ENCODE results near the gene LEKR1.

Gene LEKR1

GRCh38 chr3:156782921-156783320 lies 43.2 kb upstream of the LEKR1 start:
- H2AK5ac ChIP-seq (ENCODE audit: low read length): no peak overlapping the region
- no peak overlapping the region for H3K9ac ChIP-seq (ENCODE audit: low read length)
- H3K4me2 ChIP-seq (ENCODE audit: low read length): no peak overlapping the region
- H4K8ac ChIP-seq (ENCODE audit: low read depth, low read length): no peak overlapping the region
- H3K4ac ChIP-seq (ENCODE audit: low read depth, low read length): no peak overlapping the region
- H3K27ac ChIP-seq (ENCODE audit: low read depth, low read length): no peak overlapping the region
- H2BK120ac ChIP-seq (ENCODE audit: insufficient read depth, low read length, poor library complexity): no peak overlapping the region
- no peaks in the 10 kb centered on the region for H3K27me3 ChIP-seq (ENCODE audit: insufficient read depth, low read length)
- H3K18ac ChIP-seq (ENCODE audit: low read length): no peak overlapping the region
- no peaks in the 10 kb centered on the region for H3K36me3 ChIP-seq (ENCODE audit: control insufficient read depth in 1 of 2, insufficient read depth in 2 of 2, low read length in 2 of 2)
- H3K4me1 ChIP-seq (ENCODE audit: control insufficient read depth in 1 of 2, insufficient read depth in 2 of 2, low read length in 2 of 2): peaks cover 0 to 2% of the 10 kb centered on the region in 2 experiments
- no peak overlapping the region for H4K91ac ChIP-seq (ENCODE audit: low read depth, low read length)
- H2AFZ ChIP-seq (ENCODE audit: insufficient read depth, low read length, poor library complexity): no peak overlapping the region
- H3K23ac ChIP-seq (ENCODE audit: low read length): no peak overlapping the region
- H2BK5ac ChIP-seq (ENCODE audit: low read depth, low read length, poor library complexity): no peak overlapping the region
- H3K14ac ChIP-seq (ENCODE audit: low read length): no peak overlapping the region
- H2BK12ac ChIP-seq (ENCODE audit: low read length): no peak overlapping the region
- H3K79me2 ChIP-seq (ENCODE audit: control insufficient read depth, insufficient read depth, low read length, poor library complexity): no peaks in the 10 kb centered on the region
- H3K9me3 ChIP-seq (ENCODE audit: insufficient read depth, low read depth, low read length): no peaks in the 10 kb centered on the region
- peaks cover 3% of the 10 kb centered on the region for H3K79me1 ChIP-seq (ENCODE audit: low read length)
- no peak overlapping the region for H4K12ac ChIP-seq (ENCODE audit: low read depth, low read length)
- H3K4me3 ChIP-seq (ENCODE audit: low read depth, low read length): no peak overlapping the region
- DNase-seq: no peak

GRCh38 chr3:156787001-156787400 lies 39.2 kb upstream of the LEKR1 start:
- no peak overlapping the region for H3K9ac ChIP-seq (ENCODE audit: low read length)
- no peak overlapping the region for H2AFZ ChIP-seq (ENCODE audit: insufficient read depth, low read length, poor library complexity)
- no peaks in the 10 kb centered on the region for H3K36me3 ChIP-seq (ENCODE audit: control insufficient read depth in 1 of 2, insufficient read depth in 2 of 2, low read length in 2 of 2)
- no peak overlapping the region for H2BK120ac ChIP-seq (ENCODE audit: insufficient read depth, low read length, poor library complexity)
- H3K9me3 ChIP-seq (ENCODE audit: insufficient read depth, low read depth, low read length): no peaks in the 10 kb centered on the region
- no peak overlapping the region for H2AK5ac ChIP-seq (ENCODE audit: low read length)
- no peak overlapping the region for H4K8ac ChIP-seq (ENCODE audit: low read depth, low read length)
- H3K4ac ChIP-seq (ENCODE audit: low read depth, low read length): no peak overlapping the region
- peaks cover 7% of the 10 kb centered on the region for H3K79me1 ChIP-seq (ENCODE audit: low read length)
- no peaks in the 10 kb centered on the region for H3K27me3 ChIP-seq (ENCODE audit: insufficient read depth, low read length)
- H4K12ac ChIP-seq (ENCODE audit: low read depth, low read length): no peak overlapping the region
- H3K27ac ChIP-seq (ENCODE audit: low read depth, low read length): no peak overlapping the region
- no peak for DNase-seq
- H4K91ac ChIP-seq (ENCODE audit: low read depth, low read length): no peak overlapping the region
- no peak overlapping the region for H3K4me2 ChIP-seq (ENCODE audit: low read length)
- H3K23ac ChIP-seq (ENCODE audit: low read length): no peak overlapping the region
- H3K4me3 ChIP-seq (ENCODE audit: low read depth, low read length): no peak overlapping the region
- no peak overlapping the region for H3K14ac ChIP-seq (ENCODE audit: low read length)
- no peak overlapping the region for H2BK5ac ChIP-seq (ENCODE audit: low read depth, low read length, poor library complexity)
- H3K4me1 ChIP-seq (ENCODE audit: control insufficient read depth in 1 of 2, insufficient read depth in 2 of 2, low read length in 2 of 2): peaks cover 0 to 5% of the 10 kb centered on the region in 2 experiments
- H3K18ac ChIP-seq (ENCODE audit: low read length): no peak overlapping the region
- no peak overlapping the region for H2BK12ac ChIP-seq (ENCODE audit: low read length)
- H3K79me2 ChIP-seq (ENCODE audit: control insufficient read depth, insufficient read depth, low read length, poor library complexity): no peaks in the 10 kb centered on the region

- Histone ChIP-seq H2AK5ac (ENCODE audit: low read length) (no peak overlapping the region), H2AFZ (ENCODE audit: insufficient read depth, low read length, poor library complexity) (no peak overlapping the region), H3K79me1 (ENCODE audit: low read length) (peaks cover 11% of the 10 kb centered on the region), H3K14ac (ENCODE audit: low read length) (no peak overlapping the region), H3K9me3 (ENCODE audit: insufficient read depth, low read depth, low read length) (no peaks in the 10 kb centered on the region), H3K27ac (ENCODE audit: low read depth, low read length) (peak overlapping the region; percentile 5), H3K4me2 (ENCODE audit: low read length) (no peak overlapping the region), H4K91ac (ENCODE audit: low read depth, low read length) (no peak overlapping the region), H2BK5ac (ENCODE audit: low read depth, low read length, poor library complexity) (no peak overlapping the region), H2BK120ac (ENCODE audit: insufficient read depth, low read length, poor library complexity) (no peak overlapping the region), H2BK12ac (ENCODE audit: low read length) (peak overlapping the region; percentile 30), H3K4me3 (ENCODE audit: low read depth, low read length) (no peak overlapping the region), H3K9ac (ENCODE audit: low read length) (no peak overlapping the region), H3K79me2 (ENCODE audit: control insufficient read depth, insufficient read depth, low read length, poor library complexity) (no peaks in the 10 kb centered on the region), H3K36me3 (ENCODE audit: control insufficient read depth in 1 of 2, insufficient read depth in 2 of 2, low read length in 2 of 2) (no peaks in the 10 kb centered on the region), H4K12ac (ENCODE audit: low read depth, low read length) (no peak overlapping the region), H3K27me3 (ENCODE audit: insufficient read depth, low read length) (no peaks in the 10 kb centered on the region), H3K18ac (ENCODE audit: low read length) (no peak overlapping the region), H3K4ac (ENCODE audit: low read depth, low read length) (no peak overlapping the region), H3K4me1 (ENCODE audit: control insufficient read depth in 1 of 2, insufficient read depth in 2 of 2, low read length in 2 of 2) (peaks cover 2 to 8% of the 10 kb centered on the region in 2 experiments), H4K8ac (ENCODE audit: low read depth, low read length) (no peak overlapping the region), H3K23ac (ENCODE audit: low read length) (no peak overlapping the region)
- DNase-seq: peak; percentile 55 to 61
- no CpG with 5 or more reads among the region's 1 CpG for WGBS (ENCODE audit: extremely low coverage, insufficient coverage, insufficient read length)
These were observed 38.1 kb upstream of the LEKR1 start for GRCh38 chr3:156787926-156788663.

GRCh38 chr3:156788846-156789245 lies 37.3 kb upstream of the LEKR1 start:
- no peaks in the 10 kb centered on the region for H3K36me3 ChIP-seq (ENCODE audit: control insufficient read depth in 1 of 2, insufficient read depth in 2 of 2, low read length in 2 of 2)
- no peak overlapping the region for H3K4me2 ChIP-seq (ENCODE audit: low read length)
- H3K14ac ChIP-seq (ENCODE audit: low read length): no peak overlapping the region
- H3K79me1 ChIP-seq (ENCODE audit: low read length): peaks cover 12% of the 10 kb centered on the region
- peaks cover 2 to 8% of the 10 kb centered on the region in 2 experiments for H3K4me1 ChIP-seq (ENCODE audit: control insufficient read depth in 1 of 2, insufficient read depth in 2 of 2, low read length in 2 of 2)
- no peak overlapping the region for H3K18ac ChIP-seq (ENCODE audit: low read length)
- H2BK12ac ChIP-seq (ENCODE audit: low read length): no peak overlapping the region
- H3K23ac ChIP-seq (ENCODE audit: low read length): no peak overlapping the region
- no peak overlapping the region for H4K91ac ChIP-seq (ENCODE audit: low read depth, low read length)
- no peak overlapping the region for H3K27ac ChIP-seq (ENCODE audit: low read depth, low read length)
- DNase-seq: no peak
- no CpG with 5 or more reads among the region's 3 CpGs for WGBS (ENCODE audit: extremely low coverage, insufficient coverage, insufficient read length)
- no peak overlapping the region for H2AK5ac ChIP-seq (ENCODE audit: low read length)
- no peaks in the 10 kb centered on the region for H3K27me3 ChIP-seq (ENCODE audit: insufficient read depth, low read length)
- H4K8ac ChIP-seq (ENCODE audit: low read depth, low read length): no peak overlapping the region
- no peak overlapping the region for H3K4me3 ChIP-seq (ENCODE audit: low read depth, low read length)
- no peak overlapping the region for H2AFZ ChIP-seq (ENCODE audit: insufficient read depth, low read length, poor library complexity)
- H3K79me2 ChIP-seq (ENCODE audit: control insufficient read depth, insufficient read depth, low read length, poor library complexity): no peaks in the 10 kb centered on the region
- H3K4ac ChIP-seq (ENCODE audit: low read depth, low read length): no peak overlapping the region
- H3K9ac ChIP-seq (ENCODE audit: low read length): no peak overlapping the region
- H2BK120ac ChIP-seq (ENCODE audit: insufficient read depth, low read length, poor library complexity): no peak overlapping the region
- no peaks in the 10 kb centered on the region for H3K9me3 ChIP-seq (ENCODE audit: insufficient read depth, low read depth, low read length)
- no peak overlapping the region for H2BK5ac ChIP-seq (ENCODE audit: low read depth, low read length, poor library complexity)
- no peak overlapping the region for H4K12ac ChIP-seq (ENCODE audit: low read depth, low read length)

Data from trophoblast cell (in vitro differentiated cells and primary cell).